HepG2 (cell line): ENCODE measurements around the gene TCF25. TPM values are rescaled to one million over a fixed set of nuclear protein-coding genes. Genes with fewer than 3 reads are reported as not detected.

ENCODE experiments used
- ATRX ChIP-seq: sonication (generic); formaldehyde crosslinking; IDR thresholded peaks from 2 replicates; pipeline ENCODE4 v1.4.0; 2020; ENCODE audit warnings: missing genetic modification reagents, borderline replicate concordance
- CHCHD3 ChIP-seq: sonication (generic); formaldehyde crosslinking; IDR thresholded peaks from 2 replicates; pipeline ENCODE4 v1.8.0; 2022; ENCODE audit warnings: mild to moderate bottlenecking, missing genetic modification reagents, moderate library complexity
- ZNF3 ChIP-seq: IDR thresholded peaks from 2 replicates; pipeline ENCODE4 v1.7.0; 2017; ENCODE audit warnings: inconsistent platforms
- ZNF30 ChIP-seq: sonication (generic); formaldehyde crosslinking; IDR thresholded peaks from 2 replicates; pipeline ENCODE4 v1.5.0; 2020; ENCODE audit warnings: mild to moderate bottlenecking, missing genetic modification reagents
- ZNF614 ChIP-seq: IDR thresholded peaks from 2 replicates; pipeline ENCODE4 v1.6.1; 2018; ENCODE audit warnings: missing biosample characterization, missing genetic modification reagents, inconsistent platforms, borderline replicate concordance
- polyA plus RNA-seq, 8 experiments: library from polyadenylated mRNA; depleted of rRNA in 3 of 8; stranded (reverse) in 7 of 8; unstranded in 1 of 8; fragments of >200 nt; fragmentation: Illumina TruSeq in 4 of 8; extraction: Trizol in 4 of 8; gene quantifications; 2 replicates each; pipeline versions ENCODE4 v1.2.1 to v1.2.3, GENCODE V29; 2011 to 2016; ENCODE audit warnings: low read depth in 4 of 8, missing spikeins in 1 of 8, mixed read lengths in 1 of 8; ENCODE audit not compliant: insufficient read depth in 1 of 8
- total RNA-seq, 5 experiments: library from RNA; depleted of rRNA; stranded (reverse); fragments of >200 nt; fragmentation: Illumina TruSeq; extraction: Trizol; gene quantifications; 2 replicates each; pipeline ENCODE4 v1.2.3, GENCODE V29; 2016; ENCODE audit warnings: low read depth in 1 of 5
- TF ChIP-seq, protein P1 (sequence below): sonication (generic); formaldehyde crosslinking; IDR thresholded peaks from 2 replicates; pipeline ENCODE4 v1.5.0; 2020; ENCODE audit warnings: missing genetic modification reagents
- TF ChIP-seq, protein P2 (sequence below): sonication (generic); formaldehyde crosslinking; IDR thresholded peaks from 2 replicates; pipeline ENCODE4 v1.5.0; 2020; ENCODE audit warnings: mild to moderate bottlenecking, missing genetic modification reagents, borderline replicate concordance
- TF ChIP-seq, protein P3 (sequence below), 2 experiments: sonication (generic) in 1 of 2; formaldehyde crosslinking in 1 of 2; IDR thresholded peaks; 2 replicates each; pipeline versions ENCODE4 v1.6.1 to v1.9.0; 2014 to 2022; ENCODE audit warnings: antibody characterized with exemption in 1 of 2, borderline replicate concordance in 1 of 2, inconsistent platforms in 1 of 2, low read depth in 1 of 2, missing genetic modification reagents in 1 of 2
- TF ChIP-seq, protein P4 (sequence below): sonication (generic); formaldehyde crosslinking; IDR thresholded peaks from 2 replicates; pipeline ENCODE4 v1.4.0; 2020; ENCODE audit warnings: mild to moderate bottlenecking, missing genetic modification reagents

The TCF25 gene
- total and polyA plus RNA-seq, 2 of the 13 experiments (the other 11 are each of a cell fraction or from before 2014, with no cell fraction given), result 138 to 206 TPM

DNA sequence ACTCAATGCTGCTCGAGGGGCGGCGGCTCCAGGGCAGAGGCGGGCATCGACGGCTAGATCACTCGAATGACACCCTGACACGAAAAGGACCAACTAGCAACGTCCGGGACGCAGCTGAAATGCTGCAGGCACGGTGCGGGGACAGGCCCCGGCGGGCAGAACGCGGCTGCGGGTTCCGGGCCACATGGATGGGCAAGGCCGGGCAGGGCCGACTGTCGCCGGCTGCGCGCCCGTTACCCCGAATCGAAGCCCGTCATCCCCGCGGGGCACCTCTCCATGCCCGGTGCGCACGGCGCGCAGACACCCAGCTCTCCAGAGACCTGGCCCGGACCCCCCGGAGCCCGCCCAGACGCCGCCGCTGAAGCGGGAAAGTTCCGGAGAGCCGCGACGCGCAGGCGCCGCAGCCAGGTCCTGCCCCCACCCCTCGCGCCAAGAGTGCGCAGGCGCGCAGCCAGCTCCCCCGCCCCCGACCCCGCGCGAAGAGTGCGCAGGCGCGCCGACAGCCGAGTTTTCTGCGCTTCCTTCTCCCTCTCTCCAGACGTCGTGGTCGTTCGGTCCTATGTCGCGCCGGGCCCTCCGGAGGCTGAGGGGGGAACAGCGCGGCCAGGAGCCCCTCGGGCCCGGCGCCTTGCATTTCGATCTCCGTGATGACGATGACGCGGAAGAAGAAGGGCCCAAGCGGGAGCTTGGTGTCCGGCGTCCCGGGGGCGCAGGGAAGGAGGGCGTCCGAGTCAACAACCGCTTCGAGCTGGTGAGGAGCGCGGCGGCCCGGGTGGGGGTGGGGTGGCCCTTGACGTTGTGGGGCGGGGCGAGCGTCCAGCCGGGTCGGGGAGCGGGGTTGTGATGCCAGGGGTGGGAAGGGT, at the start of gene TCF25 (continued):
- TF ChIP-seq, protein P1, sequence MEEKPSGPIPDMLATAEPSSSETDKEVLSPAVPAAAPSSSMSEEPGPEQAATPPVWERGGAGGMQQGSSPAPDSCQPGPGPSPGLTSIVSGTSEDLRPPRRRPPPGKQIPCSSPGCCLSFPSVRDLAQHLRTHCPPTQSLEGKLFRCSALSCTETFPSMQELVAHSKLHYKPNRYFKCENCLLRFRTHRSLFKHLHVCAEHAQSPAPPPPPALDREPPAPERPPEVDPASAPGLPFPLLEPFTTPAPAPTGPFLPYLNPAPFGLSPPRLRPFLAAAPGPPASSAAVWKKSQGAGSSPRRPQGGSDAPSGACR (CRISPR knock-in tag), result no peak
- peak; percentile 93; the same call in 1 of the 2 replicates for TF ChIP-seq CHCHD3
- no peak for TF ChIP-seq ZNF30 (CRISPR knock-in tag)
- no peak for TF ChIP-seq ATRX (CRISPR knock-in tag)
- 0 out of 2 replicates have a peak, but pooled peaks have one; percentile 38 for TF ChIP-seq ZNF3 (CRISPR knock-in tag)
- TF ChIP-seq, protein P2, sequence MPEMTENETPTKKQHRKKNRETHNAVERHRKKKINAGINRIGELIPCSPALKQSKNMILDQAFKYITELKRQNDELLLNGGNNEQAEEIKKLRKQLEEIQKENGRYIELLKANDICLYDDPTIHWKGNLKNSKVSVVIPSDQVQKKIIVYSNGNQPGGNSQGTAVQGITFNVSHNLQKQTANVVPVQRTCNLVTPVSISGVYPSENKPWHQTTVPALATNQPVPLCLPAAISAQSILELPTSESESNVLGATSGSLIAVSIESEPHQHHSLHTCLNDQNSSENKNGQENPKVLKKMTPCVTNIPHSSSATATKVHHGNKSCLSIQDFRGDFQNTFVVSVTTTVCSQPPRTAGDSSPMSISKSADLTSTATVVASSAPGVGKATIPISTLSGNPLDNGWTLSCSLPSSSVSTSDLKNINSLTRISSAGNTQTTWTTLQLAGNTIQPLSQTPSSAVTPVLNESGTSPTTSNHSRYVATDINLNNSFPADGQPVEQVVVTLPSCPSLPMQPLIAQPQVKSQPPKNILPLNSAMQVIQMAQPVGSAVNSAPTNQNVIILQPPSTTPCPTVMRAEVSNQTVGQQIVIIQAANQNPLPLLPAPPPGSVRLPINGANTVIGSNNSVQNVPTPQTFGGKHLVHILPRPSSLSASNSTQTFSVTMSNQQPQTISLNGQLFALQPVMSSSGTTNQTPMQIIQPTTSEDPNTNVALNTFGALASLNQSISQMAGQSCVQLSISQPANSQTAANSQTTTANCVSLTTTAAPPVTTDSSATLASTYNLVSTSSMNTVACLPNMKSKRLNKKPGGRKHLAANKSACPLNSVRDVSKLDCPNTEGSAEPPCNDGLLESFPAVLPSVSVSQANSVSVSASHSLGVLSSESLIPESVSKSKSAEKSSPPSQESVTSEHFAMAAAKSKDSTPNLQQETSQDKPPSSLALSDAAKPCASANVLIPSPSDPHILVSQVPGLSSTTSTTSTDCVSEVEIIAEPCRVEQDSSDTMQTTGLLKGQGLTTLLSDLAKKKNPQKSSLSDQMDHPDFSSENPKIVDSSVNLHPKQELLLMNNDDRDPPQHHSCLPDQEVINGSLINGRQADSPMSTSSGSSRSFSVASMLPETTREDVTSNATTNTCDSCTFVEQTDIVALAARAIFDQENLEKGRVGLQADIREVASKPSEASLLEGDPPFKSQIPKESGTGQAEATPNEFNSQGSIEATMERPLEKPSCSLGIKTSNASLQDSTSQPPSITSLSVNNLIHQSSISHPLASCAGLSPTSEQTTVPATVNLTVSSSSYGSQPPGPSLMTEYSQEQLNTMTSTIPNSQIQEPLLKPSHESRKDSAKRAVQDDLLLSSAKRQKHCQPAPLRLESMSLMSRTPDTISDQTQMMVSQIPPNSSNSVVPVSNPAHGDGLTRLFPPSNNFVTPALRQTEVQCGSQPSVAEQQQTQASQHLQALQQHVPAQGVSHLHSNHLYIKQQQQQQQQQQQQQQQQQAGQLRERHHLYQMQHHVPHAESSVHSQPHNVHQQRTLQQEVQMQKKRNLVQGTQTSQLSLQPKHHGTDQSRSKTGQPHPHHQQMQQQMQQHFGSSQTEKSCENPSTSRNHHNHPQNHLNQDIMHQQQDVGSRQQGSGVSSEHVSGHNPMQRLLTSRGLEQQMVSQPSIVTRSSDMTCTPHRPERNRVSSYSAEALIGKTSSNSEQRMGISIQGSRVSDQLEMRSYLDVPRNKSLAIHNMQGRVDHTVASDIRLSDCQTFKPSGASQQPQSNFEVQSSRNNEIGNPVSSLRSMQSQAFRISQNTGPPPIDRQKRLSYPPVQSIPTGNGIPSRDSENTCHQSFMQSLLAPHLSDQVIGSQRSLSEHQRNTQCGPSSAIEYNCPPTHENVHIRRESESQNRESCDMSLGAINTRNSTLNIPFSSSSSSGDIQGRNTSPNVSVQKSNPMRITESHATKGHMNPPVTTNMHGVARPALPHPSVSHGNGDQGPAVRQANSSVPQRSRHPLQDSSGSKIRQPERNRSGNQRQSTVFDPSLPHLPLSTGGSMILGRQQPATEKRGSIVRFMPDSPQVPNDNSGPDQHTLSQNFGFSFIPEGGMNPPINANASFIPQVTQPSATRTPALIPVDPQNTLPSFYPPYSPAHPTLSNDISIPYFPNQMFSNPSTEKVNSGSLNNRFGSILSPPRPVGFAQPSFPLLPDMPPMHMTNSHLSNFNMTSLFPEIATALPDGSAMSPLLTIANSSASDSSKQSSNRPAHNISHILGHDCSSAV (CRISPR knock-in tag), result peak; percentile 71; the same call in 1 of the 2 replicates
- TF ChIP-seq, protein P3, sequence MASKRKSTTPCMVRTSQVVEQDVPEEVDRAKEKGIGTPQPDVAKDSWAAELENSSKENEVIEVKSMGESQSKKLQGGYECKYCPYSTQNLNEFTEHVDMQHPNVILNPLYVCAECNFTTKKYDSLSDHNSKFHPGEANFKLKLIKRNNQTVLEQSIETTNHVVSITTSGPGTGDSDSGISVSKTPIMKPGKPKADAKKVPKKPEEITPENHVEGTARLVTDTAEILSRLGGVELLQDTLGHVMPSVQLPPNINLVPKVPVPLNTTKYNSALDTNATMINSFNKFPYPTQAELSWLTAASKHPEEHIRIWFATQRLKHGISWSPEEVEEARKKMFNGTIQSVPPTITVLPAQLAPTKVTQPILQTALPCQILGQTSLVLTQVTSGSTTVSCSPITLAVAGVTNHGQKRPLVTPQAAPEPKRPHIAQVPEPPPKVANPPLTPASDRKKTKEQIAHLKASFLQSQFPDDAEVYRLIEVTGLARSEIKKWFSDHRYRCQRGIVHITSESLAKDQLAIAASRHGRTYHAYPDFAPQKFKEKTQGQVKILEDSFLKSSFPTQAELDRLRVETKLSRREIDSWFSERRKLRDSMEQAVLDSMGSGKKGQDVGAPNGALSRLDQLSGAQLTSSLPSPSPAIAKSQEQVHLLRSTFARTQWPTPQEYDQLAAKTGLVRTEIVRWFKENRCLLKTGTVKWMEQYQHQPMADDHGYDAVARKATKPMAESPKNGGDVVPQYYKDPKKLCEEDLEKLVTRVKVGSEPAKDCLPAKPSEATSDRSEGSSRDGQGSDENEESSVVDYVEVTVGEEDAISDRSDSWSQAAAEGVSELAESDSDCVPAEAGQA (IDR thresholded peaks at IDR 0.05; ENCODE audit: low read depth), result no peak
- TF ChIP-seq, protein P3 (CRISPR knock-in tag; IDR thresholded peaks at IDR 0.05; ENCODE audit: borderline replicate concordance), result peak; percentile 90; the same call in 1 of the 2 replicates
- no peak for TF ChIP-seq ZNF614
- TF ChIP-seq, protein P4, sequence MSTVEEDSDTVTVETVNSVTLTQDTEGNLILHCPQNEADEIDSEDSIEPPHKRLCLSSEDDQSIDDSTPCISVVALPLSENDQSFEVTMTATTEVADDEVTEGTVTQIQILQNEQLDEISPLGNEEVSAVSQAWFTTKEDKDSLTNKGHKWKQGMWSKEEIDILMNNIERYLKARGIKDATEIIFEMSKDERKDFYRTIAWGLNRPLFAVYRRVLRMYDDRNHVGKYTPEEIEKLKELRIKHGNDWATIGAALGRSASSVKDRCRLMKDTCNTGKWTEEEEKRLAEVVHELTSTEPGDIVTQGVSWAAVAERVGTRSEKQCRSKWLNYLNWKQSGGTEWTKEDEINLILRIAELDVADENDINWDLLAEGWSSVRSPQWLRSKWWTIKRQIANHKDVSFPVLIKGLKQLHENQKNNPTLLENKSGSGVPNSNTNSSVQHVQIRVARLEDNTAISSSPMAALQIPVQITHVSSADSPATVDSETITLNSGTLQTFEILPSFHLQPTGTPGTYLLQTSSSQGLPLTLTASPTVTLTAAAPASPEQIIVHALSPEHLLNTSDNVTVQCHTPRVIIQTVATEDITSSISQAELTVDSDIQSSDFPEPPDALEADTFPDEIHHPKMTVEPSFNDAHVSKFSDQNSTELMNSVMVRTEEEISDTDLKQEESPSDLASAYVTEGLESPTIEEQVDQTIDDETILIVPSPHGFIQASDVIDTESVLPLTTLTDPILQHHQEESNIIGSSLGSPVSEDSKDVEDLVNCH, result no peak; the same call in none of the 2 replicates
